ENCODE data around the gene LNP1. TPM values are rescaled to one million over a fixed set of nuclear protein-coding genes. Genes with fewer than 3 reads are reported as not detected.

The LNP1 gene
- total and polyA plus RNA-seq, 10 of the 15 experiments (the other 5 are each of a cell fraction or from before 2014, with no cell fraction given): 2.1 to 4.2 (median 2.7) TPM

- RAD21 ChIA-PET (ENCODE audit: unreplicated experiment): interaction anchor here (1.5 kb wide), 1 partner anchor 13 kb away, joined by 3 read pairs; no protein-coding TSS in a partner anchor
- Histone ChIP-seq H2AFZ (ENCODE audit: control insufficient read depth, low read depth, low read length) (no peak overlapping the region), H3K9ac (ENCODE audit: control insufficient read depth, insufficient read depth, low read length) (no peak overlapping the region), H3K4me1 (ENCODE audit: control insufficient read depth, insufficient read depth, low read length) (no peaks in the 10 kb centered on the region), H4K20me1 (ENCODE audit: control insufficient read depth, insufficient read depth) (no peaks in the 10 kb centered on the region), H3K79me2 (ENCODE audit: control insufficient read depth, insufficient read depth, low read length) (no peaks in the 10 kb centered on the region), H3K4me2 (ENCODE audit: control insufficient read depth, insufficient read depth) (no peak overlapping the region), H3K4me3 (no peak overlapping the region), H3K36me3 (ENCODE audit: control insufficient read depth in 2 of 2, insufficient read depth in 2 of 2, low read length in 1 of 2) (no peaks in the 10 kb centered on the region), H3K27ac (ENCODE audit: control insufficient read depth, insufficient read depth) (no peak overlapping the region), H3K27me3 (replicated peaks in 1 of 2; ENCODE audit: control insufficient read depth in 2 of 2, insufficient read depth in 2 of 2, low read length in 1 of 2) (no peaks in the 10 kb centered on the region), H3K9me3 (replicated peaks; ENCODE audit: control insufficient read depth, insufficient read depth, low read length) (no peaks in the 10 kb centered on the region)
- ATAC-seq (no peak), DNase-seq (ENCODE audit: low read depth, low spot score) (no peak), FAIRE-seq (no peak)
- 46% methylated on average over 8 of the region's 8 CpGs for WGBS (ENCODE audit: insufficient coverage, insufficient replicate concordance, low lambda C conversion rate, missing lambda C conversion rate)
- SMC1A ChIA-PET (ENCODE audit: uncharacterized antibody, unreplicated experiment): interaction anchor here (0.5 to 1.3 kb wide), 4 partner anchors 13 to 920 kb away, joined by 3 read pairs; no protein-coding TSS in a partner anchor
- intact Hi-C loops (cut with micrococcal nuclease; ENCODE audit: unreplicated experiment) (no loop called here), in situ Hi-C loops (cut with MboI) (no loop called here)
- BruUV-seq (replicated peaks): no TSS peak
- POLR2A ChIA-PET: interaction anchor here (1.3 kb wide), 1 partner anchor 25 kb away, joined by 4 read pairs; the partner anchor contains the start of genes LNP1 and TOMM70
- CTCF ChIA-PET: interaction anchor here (1.7 kb wide), 1 partner anchor 13 kb away, joined by 4 read pairs; no protein-coding TSS in a partner anchor
- TF ChIP-seq ATF3 (IDR thresholded peaks at IDR 0.05; ENCODE audit: borderline replicate concordance, extremely low read depth, low read depth, low read length): no peak
- no peak for TF ChIP-seq SMAD5 (IDR thresholded peaks at IDR 0.05; ENCODE audit: low read depth)
- no peak for TF ChIP-seq PAX5 (IDR thresholded peaks at IDR 0.05; ENCODE audit: borderline replicate concordance, low read depth, low read length)
- TF ChIP-seq CREM (IDR thresholded peaks at IDR 0.05; ENCODE audit: low read depth): no peak
- TF ChIP-seq E2F8 (IDR thresholded peaks at IDR 0.05; ENCODE audit: low read depth, partially characterized antibody): no peak
- TF ChIP-seq CEBPB (IDR thresholded peaks at IDR 0.05; ENCODE audit: borderline replicate concordance in 1 of 2, low read depth in 2 of 2, low read length in 2 of 2): no peak
- no peak for TF ChIP-seq PAX8 (IDR thresholded peaks at IDR 0.05)
- TF ChIP-seq CTCF (IDR thresholded peaks at IDR 0.05 in 2 of 3, conservative IDR thresholded peaks at IDR 0.05 in 1 of 3; ENCODE audit: control insufficient read depth in 2 of 3, extremely low read depth in 1 of 3, insufficient read depth in 1 of 3, low read depth in 3 of 3, low read length in 3 of 3): no peak
- no peak for TF ChIP-seq USF1 (IDR thresholded peaks at IDR 0.05; ENCODE audit: borderline replicate concordance, extremely low read length, insufficient read depth, low read depth, low read length)
- TF ChIP-seq IRF4 (IDR thresholded peaks at IDR 0.05; ENCODE audit: low read depth, low read length): no peak
- TF ChIP-seq NBN (IDR thresholded peaks at IDR 0.05): no peak
- no peak for TF ChIP-seq EZH2 (IDR thresholded peaks at IDR 0.05; ENCODE audit: borderline replicate concordance, control insufficient read depth, low read depth, low read length)
- no peak for TF ChIP-seq ZZZ3 (IDR thresholded peaks at IDR 0.05; ENCODE audit: control insufficient read depth, insufficient read length, low read depth)
- TF ChIP-seq NFXL1 (IDR thresholded peaks at IDR 0.05; ENCODE audit: borderline replicate concordance): no peak
- no peak for TF ChIP-seq STAT3 (IDR thresholded peaks at IDR 0.05; ENCODE audit: low read depth, low read length)
These were observed 24.8 kb downstream of the LNP1 start for GRCh38 chr3:100426067-100426682.
